Ishikawa (cell line): Measurements from ENCODE around the gene ROR1.

ENCODE experiments used
- CEBPB ChIP-seq: IDR thresholded peaks from 2 replicates; pipeline ENCODE4 v1.6.1; 2012
- CREB1 ChIP-seq: IDR thresholded peaks from 2 replicates; pipeline ENCODE4 v1.6.1; 2012; ENCODE audit warnings: low read depth
- EGR1 ChIP-seq: IDR thresholded peaks from 2 replicates; pipeline ENCODE4 v1.6.1; 2012
- EP300 ChIP-seq: IDR thresholded peaks from 2 replicates; pipeline ENCODE4 v1.6.1; 2012; ENCODE audit warnings: borderline replicate concordance
- FOXM1 ChIP-seq: IDR thresholded peaks from 2 replicates; pipeline ENCODE4 v1.6.1; 2012; ENCODE audit warnings: low read depth, borderline replicate concordance
- NFIC ChIP-seq: IDR thresholded peaks from 2 replicates; pipeline ENCODE4 v1.6.1; 2012
- RAD21 ChIP-seq: IDR thresholded peaks from 2 replicates; pipeline ENCODE4 v1.6.1; 2012; ENCODE audit warnings: low read depth
- TAF1 ChIP-seq: IDR thresholded peaks from 2 replicates; pipeline ENCODE4 v1.6.1; 2012; ENCODE audit warnings: low read depth, mild to moderate bottlenecking
- TCF12 ChIP-seq: IDR thresholded peaks from 2 replicates; pipeline ENCODE4 v1.6.1; 2012; ENCODE audit warnings: low read depth
- TEAD4 ChIP-seq: IDR thresholded peaks from 2 replicates; pipeline ENCODE4 v1.6.1; 2012
- YY1 ChIP-seq: IDR thresholded peaks from 2 replicates; pipeline ENCODE4 v1.6.1; 2012; ENCODE audit warnings: low read depth
- ZBTB7A ChIP-seq: IDR thresholded peaks from 2 replicates; pipeline ENCODE4 v1.6.1; 2012; ENCODE audit warnings: low read depth
- TF ChIP-seq, protein P1 (sequence below): IDR thresholded peaks from 2 replicates; pipeline ENCODE4 v1.6.1; 2012
- TF ChIP-seq, protein P2 (sequence below): IDR thresholded peaks from 2 replicates; pipeline ENCODE4 v1.6.1; 2012
- TF ChIP-seq, protein P3 (sequence below): IDR thresholded peaks from 2 replicates; pipeline ENCODE4 v1.6.1; 2012; ENCODE audit warnings: low read depth, mild to moderate bottlenecking

ROR1 gene

DNA sequence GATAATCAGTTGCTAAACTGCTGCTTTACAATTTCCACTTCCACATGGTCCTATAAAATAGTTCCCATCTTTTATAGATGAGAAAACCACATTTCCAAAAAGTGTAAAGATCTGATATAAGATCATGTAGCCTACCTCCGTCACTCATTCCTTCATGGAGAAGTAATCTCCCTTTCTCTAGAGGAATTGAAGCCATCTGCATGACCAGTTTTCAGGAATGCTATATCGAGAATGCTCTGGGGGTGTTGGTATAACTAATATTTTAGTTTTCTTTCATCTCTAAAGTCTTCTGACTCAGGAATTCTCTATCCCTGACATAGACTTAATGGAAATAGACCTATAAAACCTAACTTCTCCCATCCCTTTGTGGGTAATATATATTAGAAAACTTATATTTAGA lies 256.6 kb downstream of the ROR1 start:
- TF ChIP-seq FOXM1: no peak
- TF ChIP-seq, protein P1, sequence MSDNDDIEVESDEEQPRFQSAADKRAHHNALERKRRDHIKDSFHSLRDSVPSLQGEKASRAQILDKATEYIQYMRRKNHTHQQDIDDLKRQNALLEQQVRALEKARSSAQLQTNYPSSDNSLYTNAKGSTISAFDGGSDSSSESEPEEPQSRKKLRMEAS: no peak
- TF ChIP-seq YY1: no peak
- no peak for TF ChIP-seq TAF1
- TF ChIP-seq, protein P2, sequence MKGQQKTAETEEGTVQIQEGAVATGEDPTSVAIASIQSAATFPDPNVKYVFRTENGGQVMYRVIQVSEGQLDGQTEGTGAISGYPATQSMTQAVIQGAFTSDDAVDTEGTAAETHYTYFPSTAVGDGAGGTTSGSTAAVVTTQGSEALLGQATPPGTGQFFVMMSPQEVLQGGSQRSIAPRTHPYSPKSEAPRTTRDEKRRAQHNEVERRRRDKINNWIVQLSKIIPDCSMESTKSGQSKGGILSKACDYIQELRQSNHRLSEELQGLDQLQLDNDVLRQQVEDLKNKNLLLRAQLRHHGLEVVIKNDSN: no peak
- TF ChIP-seq ZBTB7A: no peak
- TF ChIP-seq TEAD4: no peak
- no peak for TF ChIP-seq TCF12
- TF ChIP-seq NFIC: no peak
- no peak for TF ChIP-seq CREB1
- no peak for TF ChIP-seq RAD21
- no peak for TF ChIP-seq EGR1
- TF ChIP-seq EP300: no peak

DNA sequence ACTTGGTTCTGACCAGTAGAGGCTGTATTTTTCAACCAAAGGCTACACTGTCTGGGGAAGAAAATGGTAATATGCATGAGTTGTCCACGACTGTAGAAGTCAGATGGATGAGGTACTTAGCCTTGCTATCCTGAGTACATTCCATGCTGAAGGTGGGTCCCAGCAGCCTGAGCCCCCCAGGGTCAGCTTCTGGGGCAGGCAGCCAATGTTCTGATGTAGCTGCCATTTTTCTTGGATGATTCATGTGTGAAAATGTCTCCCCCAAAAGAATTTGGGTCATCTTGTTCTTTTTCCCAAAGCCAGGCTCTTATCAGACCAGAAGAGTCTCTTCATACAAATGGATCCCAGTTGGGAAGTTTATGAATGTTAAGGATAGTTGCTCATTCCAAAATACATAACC lies 257.4 kb downstream of the ROR1 start:
- TF ChIP-seq TAF1 (no peak), NFIC (no peak), CREB1 (no peak)
- TF ChIP-seq, protein P3, sequence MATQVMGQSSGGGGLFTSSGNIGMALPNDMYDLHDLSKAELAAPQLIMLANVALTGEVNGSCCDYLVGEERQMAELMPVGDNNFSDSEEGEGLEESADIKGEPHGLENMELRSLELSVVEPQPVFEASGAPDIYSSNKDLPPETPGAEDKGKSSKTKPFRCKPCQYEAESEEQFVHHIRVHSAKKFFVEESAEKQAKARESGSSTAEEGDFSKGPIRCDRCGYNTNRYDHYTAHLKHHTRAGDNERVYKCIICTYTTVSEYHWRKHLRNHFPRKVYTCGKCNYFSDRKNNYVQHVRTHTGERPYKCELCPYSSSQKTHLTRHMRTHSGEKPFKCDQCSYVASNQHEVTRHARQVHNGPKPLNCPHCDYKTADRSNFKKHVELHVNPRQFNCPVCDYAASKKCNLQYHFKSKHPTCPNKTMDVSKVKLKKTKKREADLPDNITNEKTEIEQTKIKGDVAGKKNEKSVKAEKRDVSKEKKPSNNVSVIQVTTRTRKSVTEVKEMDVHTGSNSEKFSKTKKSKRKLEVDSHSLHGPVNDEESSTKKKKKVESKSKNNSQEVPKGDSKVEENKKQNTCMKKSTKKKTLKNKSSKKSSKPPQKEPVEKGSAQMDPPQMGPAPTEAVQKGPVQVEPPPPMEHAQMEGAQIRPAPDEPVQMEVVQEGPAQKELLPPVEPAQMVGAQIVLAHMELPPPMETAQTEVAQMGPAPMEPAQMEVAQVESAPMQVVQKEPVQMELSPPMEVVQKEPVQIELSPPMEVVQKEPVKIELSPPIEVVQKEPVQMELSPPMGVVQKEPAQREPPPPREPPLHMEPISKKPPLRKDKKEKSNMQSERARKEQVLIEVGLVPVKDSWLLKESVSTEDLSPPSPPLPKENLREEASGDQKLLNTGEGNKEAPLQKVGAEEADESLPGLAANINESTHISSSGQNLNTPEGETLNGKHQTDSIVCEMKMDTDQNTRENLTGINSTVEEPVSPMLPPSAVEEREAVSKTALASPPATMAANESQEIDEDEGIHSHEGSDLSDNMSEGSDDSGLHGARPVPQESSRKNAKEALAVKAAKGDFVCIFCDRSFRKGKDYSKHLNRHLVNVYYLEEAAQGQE: no peak

DNA sequence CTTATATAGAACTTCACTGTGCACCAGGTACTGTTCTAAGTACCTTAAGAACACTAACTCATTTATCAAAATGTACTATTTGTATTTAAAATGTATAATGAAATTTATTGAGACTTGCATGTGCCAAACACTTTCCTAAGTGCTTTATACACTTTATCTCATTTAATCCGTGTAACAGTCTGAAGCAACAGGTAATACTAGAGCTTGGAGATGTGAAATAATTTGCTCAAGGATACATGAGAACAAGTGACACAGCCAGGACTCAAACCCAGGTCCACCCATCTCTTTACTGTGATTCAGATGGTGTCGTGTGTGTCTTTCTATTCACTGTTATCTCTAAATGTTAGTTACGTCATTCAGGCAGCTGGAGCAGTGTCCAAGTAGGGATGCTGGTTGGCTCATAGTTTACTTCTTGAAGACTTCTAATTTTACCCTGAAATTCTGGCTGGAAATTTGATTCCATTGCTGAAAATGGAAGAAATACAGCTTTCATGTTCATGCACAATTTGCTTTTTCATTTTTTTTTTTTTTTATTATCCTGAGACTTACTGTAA lies 259.9 kb downstream of the ROR1 start:
- TF ChIP-seq NFIC: no peak
- TF ChIP-seq, protein P3: no peak
- TF ChIP-seq CREB1: no peak
- TF ChIP-seq EGR1: no peak
- TF ChIP-seq, protein P1: no peak
- no peak for TF ChIP-seq CEBPB
- no peak for TF ChIP-seq TAF1
- TF ChIP-seq, protein P2: no peak
- no peak for TF ChIP-seq TCF12
- TF ChIP-seq ZBTB7A: no peak
- no peak for TF ChIP-seq RAD21
- no peak for TF ChIP-seq TEAD4
- TF ChIP-seq FOXM1: no peak
- no peak for TF ChIP-seq YY1

DNA sequence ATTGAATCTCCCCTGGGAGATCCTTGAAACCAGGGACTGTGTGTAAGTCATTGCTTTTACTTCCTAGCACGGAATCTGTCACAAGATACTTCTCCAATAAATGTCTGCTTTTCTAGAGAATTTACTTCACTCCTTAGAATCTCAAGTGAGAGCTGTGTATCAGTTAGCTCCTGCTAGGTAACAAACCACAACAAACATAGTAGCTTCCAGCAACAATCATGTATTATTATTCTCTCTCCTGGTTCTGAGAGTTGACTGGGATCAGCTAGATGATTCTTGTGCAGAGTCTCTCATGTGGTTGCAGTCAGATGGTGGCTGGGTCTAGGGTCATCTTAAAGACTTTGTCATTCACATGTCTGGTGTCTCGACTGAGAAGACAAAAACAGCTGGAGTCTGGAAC lies 262.7 kb downstream of the ROR1 start:
- TF ChIP-seq TEAD4 (no peak), TAF1 (no peak), ZBTB7A (no peak), TCF12 (no peak), CREB1 (no peak), YY1 (no peak), EP300 (no peak), NFIC (no peak), CEBPB (no peak), RAD21 (no peak), FOXM1 (no peak)
- TF ChIP-seq, protein P2: no peak
- TF ChIP-seq, protein P3: no peak
- TF ChIP-seq, protein P1: no peak
